CD4-positive, alpha-beta T cell treated with Interleukin-1 beta for 1 hour (primary cell): ENCODE results near the gene WARS2.

ENCODE experiments used
- DNase-seq, 2 donors: peaks; one replicate each; pipeline ENCODE4 v3.0.0-alpha.2; 2020 to 2022

The WARS2 gene

DNA sequence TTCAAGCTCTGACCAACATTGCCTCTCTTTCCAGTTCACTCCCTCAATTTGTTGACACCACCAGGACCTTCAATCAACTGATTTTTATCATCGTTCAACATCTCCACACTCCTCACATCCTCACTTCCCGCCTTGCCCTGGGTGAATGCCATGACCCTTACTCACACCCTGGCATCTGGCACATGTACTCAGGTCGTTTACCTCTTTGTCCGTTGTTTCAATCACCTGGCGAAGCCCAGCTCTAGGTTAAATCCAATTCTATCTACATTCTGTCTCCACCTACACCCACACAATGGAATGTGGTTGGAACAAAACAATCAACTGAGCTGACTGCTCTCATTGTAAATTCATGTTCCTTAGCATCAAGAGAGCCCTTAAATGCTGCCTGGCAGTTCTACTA lies 128.1 kb downstream of the WARS2 start:
- no peak for DNase-seq

DNA sequence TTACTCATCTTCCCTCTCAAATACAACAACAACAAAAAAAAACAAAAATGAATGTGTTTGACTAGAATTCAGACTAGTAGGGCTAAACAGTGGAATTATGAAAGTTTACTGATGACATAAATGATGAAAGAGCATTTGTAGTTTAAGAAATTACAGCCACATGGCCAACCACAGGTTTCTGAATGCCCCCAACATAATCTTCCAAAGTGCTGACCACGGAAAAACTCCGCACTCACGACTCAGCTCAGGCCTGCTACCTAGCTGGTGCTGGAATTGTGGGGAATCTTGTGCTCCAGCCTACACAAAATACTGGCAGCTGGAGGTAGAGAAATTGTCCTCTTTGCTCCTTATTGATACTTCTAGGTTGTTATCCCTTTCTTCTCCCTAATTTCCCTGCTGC lies 128.7 kb downstream of the WARS2 start:
- no peak for DNase-seq

DNA sequence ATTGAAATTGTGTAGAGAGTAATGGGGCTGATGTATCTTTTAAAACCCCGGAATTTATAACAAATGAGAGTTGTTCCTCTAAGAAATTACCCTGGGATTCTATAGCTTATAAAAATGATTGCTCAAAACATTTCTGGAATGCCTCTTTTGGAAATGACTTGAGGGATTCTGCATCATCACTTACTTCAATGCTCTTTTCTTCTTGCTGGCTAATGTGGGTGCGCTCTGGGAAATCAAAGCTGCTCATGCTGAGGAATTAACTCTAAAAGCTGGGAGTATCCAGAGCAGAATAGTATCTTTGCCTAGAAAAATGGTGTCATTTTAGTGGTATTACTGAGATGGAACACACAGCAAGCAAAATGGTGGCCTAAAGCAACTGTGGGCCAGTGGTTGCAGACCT lies 129.3 kb downstream of the WARS2 start:
- DNase-seq, result no peak

DNA sequence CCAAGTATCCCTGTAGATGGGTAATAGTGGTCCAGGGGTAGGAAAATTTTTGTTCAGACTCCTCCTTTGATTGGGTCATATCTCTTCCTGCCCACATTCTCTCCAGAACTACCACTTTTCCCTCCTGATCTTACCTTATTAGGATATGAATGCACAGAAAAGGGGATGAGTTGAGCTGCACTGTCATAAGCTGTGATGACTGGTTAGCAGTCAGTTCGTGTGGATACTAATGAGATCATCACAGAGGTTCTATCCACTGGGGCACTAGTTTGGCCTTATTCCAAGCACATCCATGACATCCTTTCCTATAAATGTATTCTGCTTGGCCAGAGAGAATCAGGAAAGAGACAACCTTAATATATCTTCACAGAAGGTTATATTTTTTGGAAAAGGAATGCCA lies 130.3 kb downstream of the WARS2 start:
- DNase-seq, result no peak

DNA sequence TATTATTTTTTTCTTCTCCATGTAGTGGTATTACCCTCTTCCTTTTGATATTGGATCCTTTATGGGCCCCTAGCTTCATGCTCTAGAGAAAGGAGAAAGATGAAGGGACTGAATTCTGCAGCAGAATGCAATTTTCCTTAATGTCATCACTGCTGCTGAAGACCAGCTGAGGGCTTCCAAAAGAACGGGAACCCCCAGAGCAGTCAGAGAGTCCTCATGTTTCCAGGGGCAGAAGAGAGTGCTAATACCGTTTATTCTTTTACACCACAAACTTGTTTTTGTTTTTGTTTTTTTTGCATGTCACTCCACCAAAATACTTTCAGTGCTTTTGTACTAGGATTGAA lies 131.2 kb downstream of the WARS2 start:
- no peak for DNase-seq

DNA sequence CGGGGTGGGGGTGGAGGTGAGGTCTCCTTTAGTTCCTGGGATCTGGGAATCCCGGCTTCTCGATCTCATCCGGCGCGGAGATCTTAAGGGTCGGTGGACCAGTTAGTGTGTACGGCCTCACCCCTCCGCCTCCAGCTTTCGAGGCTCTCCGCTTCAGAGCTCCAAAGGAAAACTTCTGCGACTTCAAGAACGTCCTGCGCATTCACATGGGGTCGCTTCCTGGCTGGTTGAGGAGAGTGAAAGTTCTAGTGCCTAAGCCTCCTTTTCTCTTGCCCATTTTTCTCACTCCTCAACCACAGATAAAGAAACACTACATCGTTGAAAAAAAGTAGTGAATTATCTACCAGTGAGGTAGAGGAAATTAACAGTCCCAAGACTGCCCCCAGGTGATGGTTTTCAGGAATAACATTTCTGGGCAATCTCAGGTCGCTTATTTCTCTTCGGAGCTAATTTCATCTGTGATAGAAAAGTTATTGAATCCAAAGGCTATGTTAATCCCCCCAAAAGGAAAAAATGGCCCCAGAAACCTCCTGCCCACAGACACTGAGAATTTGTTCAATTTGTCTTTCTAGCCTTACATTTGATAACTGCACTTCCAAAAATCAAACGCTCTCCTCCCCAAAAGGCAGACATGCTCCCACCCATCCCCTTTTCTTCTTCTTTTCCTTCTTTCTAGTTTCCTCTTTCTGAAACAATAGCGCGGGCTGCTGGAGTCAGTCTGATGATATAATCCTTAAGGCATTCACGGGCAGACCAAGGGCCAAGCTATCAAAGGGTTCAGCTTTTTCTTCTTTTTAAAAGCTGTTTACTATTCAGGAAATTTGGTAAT lies 131.8 kb downstream of the WARS2 start:
- peak in 1 of 2 donors; percentile 7 for DNase-seq

DNA sequence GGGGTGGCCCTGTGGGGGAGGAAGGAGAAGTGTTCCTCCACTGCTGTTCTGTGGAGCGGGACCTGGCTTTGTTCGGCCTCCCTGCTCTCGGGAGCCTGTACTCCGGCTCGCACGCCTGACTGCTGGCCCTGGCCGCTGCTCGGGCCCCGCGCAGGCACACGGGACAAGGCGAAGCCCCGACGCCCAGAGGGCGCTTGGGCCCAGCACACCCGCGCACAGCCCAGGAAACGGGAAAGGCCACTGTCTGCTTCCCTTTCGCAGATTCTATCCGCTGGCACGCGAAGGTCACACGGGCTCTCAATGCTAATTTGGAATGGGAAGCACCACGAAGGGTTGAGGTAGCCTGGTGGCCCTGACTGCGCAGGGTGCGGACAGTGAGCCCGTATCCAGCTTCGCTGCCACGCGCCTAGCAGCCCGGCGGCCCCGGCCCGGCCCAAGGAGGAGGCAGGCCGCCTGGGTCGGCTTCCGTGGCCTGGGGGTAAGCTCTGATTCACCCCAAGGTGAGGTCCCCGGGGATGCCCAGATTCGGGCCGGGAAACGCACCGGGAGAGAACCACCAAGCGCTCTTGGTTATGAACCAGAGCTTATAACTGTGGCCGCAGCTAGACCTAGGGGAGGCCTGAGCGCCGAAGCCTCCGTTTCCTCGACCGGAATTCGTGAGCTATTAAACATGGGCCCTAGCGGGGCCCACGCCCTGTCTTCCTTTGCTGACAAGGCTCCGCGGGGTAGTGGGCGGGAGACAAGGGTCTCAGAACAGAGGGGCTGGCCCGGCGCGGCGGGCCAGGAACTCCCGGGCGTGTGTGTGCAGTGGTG lies 132.6 kb downstream of the WARS2 start:
- no peak for DNase-seq

DNA sequence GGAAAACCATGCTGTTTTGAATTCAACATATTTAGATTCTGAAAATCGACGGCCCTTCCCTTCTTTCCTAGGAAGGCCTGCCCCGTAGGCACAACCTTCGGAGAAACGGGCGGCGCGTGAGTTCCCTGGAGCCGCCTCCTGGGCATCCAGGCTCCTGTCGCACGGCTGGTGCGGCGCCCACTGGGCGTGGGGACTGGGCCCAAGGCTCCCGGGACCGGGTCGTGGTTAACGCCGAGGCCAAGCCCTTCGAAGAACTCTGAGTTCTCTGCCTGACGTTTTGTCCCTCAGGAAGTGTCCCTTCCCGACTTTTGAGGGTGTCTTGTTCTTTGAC lies 133.1 kb downstream of the WARS2 start:
- no peak for DNase-seq

DNA sequence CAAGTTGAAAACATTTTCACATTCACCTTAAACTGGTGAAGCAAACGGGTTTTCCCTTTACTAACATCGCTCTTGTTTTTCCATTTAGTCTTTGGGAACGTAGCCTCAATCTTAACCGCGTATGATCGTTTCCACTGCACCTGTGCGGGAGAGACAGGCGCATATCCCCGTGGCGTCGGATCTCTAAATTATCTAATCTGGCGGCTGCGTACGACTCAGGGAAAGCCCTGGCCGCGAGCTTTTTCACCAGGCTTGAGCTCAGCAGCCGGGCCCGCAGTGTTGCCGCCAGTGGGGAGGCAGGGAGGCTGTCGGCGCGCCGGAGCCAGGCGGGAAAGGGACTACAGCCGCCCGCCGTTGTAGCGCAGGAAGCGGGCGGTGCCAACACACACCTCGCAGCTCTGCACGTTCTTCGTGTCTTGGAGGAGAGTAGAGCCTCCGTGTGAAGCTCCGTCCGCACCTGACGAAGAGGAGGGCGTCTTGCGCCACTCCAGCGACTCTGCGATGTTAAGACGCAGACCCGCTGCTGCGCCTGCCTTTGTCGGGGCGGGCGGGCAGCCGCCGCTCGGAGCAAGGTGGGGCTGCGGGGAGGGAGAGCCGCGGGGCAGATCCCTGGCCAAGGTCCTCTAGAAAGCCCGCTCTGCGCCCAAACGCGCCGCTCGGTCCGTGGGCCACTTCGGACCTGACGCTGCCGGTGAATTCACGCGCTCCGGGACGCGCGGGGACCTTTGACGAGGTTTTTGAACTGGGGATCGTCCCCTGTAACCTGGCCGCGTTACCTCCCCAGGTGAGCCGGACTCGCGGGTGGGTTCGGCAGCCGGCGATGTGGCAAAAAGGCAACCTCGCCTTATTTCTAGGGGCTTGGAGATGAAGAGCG lies 133.8 kb downstream of the WARS2 start:
- no peak for DNase-seq

DNA sequence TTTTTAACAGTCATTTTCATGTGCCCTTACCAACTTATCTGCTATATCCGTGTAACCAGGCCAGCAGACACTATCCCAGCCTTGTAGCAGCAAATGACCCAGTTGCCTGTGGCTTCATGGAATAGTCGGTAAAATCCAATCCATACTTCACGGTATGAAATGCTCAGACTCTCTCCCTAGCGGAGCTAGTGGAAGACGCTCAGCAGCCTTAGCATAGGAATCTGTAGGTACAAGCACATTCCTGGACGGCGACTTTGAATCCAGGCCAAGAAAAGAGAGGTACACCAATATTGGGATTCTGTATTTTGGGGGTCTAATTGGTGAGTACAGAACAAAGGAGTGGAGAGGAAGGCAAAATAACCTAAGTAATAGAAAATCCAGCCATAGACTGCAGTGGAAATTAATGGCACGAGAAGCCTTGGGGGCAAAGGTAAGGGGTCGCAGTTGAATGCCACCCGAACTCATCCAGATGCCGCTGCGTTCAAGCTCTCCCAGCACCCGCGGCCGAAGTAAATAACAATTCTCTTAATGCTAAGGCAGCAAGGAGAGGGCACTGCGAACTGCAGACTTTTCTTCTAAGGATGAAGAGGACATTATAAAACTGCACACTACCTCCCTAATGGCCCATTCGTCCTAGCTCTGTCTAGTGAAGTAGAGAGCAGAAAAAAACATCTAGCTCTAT lies 134.6 kb downstream of the WARS2 start:
- no peak for DNase-seq

DNA sequence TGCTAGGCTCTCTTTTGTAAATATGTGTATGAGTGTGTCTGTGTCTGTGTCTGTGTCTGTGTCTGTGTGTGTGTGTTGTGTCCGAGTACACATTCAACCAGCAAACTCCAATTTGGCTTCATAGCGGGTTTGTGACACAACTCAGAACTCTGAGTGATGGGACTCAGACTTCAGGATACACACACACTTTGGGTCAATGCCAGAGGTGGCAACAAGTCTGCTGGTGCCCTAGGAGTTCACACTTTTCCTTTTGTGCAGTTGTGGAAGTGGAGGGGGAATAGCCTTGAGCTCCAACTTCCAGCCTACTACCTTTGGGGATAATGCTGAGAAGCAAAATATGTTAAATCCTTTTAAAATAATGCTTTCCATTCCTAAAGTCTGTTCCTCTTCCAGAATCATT lies 135.7 kb downstream of the WARS2 start:
- DNase-seq, result no peak

DNA sequence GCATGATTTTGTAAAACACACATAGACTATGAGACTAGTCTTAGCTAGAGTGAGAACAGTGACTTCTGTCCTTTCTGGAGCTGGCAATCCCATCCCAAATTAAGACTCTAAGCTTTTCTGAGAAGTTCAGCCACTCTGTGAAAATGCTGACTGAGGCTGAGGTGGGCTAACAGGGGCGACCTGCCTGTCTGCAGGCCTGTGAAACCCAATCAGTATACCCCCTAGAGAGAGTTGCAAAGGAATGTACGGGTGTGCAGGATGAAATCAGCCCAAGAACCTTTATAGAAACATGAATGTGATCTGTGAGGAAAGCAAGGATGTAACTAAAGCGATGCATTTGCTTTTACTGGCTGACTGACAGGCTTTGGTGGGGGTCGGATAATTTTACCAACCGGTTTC lies 136.3 kb downstream of the WARS2 start:
- DNase-seq, result no peak

DNA sequence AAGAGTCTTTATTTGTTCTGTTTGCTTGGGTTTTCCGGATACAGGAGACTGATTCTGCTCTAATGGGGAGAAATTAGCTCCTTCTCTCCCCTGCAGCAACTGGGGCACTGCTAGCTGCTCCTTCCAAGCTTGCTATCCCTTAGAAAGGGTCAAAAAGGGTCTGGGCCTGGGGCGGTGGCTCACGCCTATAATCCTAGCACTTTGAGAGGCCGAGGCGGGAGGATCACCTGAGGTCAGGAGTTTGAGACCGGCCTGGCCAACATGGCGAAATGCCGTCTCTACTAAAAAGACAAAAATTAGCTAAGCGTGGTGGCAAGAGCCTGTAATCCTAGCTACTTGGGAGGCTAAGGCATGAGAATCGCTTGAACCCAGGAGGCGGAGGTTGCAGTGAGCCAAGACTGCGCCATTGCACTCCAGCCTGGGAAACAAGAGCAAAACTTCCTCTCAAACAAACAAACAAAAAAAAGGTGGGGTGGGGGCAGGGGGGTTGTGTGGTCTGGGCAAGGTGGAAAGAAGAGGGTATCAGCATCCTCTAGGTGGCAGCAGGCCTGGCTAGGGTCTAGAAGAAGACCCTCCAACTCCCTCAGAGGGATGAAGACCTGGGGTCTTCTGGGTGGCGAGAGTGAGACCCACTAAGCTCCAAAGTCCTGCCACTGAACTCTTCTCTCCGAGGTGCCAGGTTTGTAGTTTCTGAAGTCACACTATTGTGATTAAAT lies 136.9 kb downstream of the WARS2 start:
- DNase-seq, result no peak

DNA sequence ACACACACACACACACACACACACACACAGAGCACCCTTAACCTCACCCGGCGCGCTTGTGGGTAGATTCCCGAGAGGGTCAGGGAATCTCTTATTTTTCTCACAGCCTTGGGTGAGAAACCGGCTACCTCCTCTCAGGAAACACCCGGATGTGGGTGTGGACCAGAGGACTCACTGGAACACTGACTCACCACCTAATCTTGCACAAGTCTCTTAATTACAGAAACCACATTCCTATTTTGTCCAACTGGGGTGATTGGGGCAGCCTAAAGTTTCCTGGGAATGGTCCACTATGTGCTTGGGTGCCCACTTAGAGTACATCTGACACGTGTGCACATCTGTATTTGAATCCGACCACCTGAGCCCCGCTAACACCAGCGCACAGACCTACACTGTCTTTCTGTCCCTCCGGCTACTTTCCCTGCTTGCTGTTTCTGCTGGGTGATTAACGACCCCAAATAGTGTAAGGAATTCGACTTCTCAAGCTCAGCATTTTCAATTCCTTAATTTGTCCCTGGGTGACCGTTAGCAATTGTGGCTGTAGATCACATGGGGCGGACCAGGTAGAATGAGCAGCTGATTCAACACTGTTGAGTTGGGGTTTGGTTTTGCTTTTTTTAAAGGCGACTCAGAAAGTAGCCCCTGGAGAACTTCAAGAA lies 138.3 kb downstream of the WARS2 start:
- no peak for DNase-seq

DNA sequence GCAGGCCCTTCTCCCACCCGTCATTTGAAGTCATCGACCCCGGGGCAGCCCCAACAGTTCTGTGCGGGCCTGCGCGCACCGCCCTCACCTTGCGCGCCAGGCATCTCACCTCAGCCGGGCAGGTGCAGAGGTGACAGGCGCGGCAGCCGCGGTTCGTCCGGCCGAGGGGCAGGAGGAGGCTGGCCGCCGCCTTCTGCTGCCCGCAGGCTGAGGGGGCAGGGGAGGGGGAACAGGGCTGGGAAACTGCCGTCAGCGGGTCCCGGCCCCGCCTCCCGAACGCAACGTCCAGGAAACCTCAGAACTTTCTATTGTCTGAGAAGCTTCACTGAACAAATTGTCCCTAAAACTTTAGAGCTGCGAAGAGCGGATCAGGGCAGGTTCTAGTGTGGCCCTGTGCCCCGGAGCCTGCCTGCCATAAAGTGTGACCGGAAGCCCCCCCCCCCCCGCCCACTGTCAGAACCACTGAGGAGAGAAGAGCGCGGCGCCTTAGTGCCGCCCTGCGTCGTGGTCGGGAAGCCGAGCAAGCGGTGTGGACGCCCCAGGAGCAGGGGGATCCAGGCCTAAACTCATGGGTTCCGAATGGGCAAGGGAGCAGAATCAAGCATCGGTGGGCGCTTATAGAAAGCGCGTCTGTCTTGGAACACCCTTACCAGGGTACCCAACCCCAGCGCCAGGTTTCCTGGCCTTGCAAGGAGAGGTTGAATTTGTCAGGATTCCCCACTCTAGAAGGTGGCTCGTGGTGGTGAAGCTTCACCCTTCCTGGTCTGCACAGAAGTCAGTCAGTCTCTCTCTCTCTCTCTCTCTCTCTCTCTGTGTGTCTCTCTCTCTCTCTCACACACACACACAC lies 139.0 kb downstream of the WARS2 start:
- no peak for DNase-seq

DNA sequence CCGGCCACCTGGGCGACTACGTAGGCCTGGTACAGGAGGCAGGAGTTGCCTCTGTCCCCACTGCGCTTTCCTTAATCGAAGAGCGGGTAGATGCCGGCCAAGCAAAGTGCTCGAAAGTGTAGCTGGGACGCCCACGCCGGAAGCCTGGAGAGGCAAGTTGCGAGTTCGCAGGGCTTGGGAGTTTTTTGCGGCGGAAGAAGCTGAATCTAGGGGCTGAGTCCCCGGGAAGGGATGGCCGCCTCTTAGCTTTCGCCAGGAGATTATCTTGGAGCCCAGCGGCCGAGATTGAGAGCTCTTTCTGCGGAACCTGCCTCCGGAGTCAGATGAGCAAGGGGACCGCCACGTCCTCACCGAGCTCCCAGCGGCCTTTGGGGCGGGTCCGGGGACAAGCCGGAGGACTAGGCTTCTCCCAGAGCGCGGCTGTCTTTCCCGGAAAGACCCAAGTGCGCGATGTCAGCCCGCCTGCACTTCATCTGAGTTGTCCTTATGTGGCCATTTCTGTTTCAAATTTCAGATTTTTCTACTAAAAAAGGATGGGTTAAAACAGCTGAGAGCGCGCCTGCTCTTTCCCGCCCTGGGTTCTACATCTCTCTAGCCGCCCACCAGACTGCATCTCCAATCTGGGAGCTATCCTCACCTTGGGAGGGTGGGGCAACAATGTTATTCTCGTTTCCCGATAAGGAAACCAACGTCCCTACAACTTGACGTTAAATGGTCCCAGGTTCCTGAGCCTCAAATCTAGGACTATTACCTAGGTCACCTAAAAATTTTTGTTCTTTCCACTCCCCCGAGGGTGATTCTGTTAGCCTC lies 139.9 kb downstream of the WARS2 start:
- no peak for DNase-seq

DNA sequence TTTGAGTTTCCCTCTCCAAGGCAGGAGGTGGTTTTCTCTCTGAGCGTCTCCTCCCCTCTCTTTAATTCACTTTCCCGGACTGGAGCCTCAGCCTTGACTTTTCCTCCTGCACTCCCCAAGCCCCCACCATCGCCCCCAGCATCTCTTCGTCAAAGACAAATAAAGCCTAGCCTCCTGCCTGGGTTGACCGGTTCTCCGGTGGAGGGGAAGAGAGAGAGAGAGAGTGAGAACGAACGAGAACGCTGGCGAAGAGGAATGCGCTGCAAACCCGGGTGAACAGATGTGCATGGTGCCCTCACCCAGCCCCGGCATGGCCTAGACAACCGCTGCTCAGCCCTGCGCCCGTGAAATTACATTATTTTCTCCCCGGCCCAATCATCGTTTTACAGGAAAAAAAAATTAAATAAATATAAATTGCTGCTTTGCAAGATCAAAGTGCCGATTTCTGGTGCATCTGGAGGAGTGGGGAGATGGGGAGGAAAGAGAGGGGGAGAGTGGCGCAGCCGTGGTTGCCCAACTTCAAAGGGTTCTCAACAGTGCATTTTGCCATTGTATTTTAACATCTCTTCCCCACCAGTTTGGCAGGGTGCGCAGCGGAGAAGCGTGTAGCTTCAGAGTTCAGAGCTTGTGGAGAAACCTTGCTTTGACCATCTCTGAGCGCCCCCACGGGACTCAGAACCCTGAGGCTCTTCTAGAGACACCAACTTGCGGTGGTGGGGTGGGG lies 140.9 kb downstream of the WARS2 start:
- no peak for DNase-seq

DNA sequence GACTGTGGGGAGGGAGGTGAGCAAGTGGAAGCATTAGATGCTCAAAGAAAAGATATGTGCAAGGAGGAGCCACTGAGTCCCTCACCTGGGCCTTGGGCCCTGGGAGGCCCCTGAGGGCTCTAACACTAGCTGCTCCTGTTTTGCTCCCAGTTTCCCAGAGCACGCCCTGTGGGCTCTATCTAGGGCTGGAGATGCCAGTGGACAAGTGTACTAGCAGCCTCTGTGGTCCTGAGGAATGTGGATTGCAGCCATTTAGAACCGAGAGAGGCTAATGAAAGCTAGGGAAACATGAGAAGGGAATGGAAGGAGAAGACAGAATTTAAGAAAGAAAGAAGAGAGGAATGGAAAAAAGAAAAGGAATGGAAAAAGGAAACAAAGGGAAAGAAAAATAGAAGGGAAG lies 142.3 kb downstream of the WARS2 start:
- DNase-seq, result no peak

DNA sequence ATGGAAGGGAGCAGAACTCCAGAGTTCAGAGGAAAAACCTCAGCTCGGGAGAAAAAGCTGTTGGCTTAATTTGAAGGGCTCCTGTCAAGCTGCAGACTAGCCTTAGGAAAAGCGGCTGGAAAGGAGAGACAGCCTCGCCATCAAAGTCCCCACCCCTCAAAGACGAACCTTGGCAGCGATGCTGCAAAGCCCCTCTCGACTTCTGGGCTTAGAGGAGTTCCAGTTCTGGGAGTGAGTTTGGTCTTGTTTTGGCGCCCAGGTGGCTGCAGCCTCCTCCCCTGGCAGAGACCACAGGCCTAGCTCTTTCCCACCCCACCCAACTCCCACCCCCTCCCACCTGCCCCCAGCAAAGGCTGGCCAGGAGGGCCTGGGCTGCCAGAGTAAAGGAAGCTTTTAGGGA lies 143.2 kb downstream of the WARS2 start:
- DNase-seq, result no peak
